ENCODE data around the gene DCUN1D3.

DNA sequence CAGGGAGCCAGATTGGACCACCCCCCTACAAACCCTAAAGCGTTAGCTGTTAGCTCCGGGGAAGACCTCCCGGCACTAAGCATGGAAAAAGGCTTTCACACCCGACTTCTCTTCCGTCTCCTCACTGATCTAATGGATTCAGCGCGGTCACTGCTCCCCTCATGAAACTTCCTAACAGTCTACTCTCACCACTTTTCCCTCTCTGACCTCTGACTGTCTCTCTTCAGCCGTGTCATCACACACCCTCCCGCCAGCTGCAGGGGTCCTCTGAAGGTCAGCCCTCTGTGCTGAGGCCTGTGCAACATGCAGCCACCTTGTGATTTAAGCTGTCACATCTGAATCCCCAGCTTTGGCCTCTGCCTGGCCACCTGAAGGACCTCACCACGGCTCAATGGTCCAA lies 16.1 kb upstream of the DCUN1D3 start:
- TF ChIP-seq, protein P1, sequence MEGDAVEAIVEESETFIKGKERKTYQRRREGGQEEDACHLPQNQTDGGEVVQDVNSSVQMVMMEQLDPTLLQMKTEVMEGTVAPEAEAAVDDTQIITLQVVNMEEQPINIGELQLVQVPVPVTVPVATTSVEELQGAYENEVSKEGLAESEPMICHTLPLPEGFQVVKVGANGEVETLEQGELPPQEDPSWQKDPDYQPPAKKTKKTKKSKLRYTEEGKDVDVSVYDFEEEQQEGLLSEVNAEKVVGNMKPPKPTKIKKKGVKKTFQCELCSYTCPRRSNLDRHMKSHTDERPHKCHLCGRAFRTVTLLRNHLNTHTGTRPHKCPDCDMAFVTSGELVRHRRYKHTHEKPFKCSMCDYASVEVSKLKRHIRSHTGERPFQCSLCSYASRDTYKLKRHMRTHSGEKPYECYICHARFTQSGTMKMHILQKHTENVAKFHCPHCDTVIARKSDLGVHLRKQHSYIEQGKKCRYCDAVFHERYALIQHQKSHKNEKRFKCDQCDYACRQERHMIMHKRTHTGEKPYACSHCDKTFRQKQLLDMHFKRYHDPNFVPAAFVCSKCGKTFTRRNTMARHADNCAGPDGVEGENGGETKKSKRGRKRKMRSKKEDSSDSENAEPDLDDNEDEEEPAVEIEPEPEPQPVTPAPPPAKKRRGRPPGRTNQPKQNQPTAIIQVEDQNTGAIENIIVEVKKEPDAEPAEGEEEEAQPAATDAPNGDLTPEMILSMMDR (optimal IDR thresholded peaks at IDR 0.05 in 1 of 3, IDR thresholded peaks at IDR 0.05 in 1 of 3, conservative IDR thresholded peaks at IDR 0.05 in 1 of 3; ENCODE audit: extremely low read depth in 1 of 3, insufficient read depth in 2 of 3, low read length in 3 of 3): no peak
- no peak for TF ChIP-seq EZH2 (IDR thresholded peaks at IDR 0.05; ENCODE audit: low read length)

Measured in keratinocyte (primary cell).